ENCODE data around the gene MYLIP.
"Not testable (repeated sequence)": the region's sequence is repeated elsewhere in the genome, so short reads cannot be mapped to it uniquely, and the experiment has no call there.

The MYLIP gene

GRCh38 chr6:16173167-16173940, 44.5 kb downstream of the MYLIP start:
- no peak overlapping the region for H3K4me3 ChIP-seq (ENCODE audit: low read depth, low read length)
- no peak for TF ChIP-seq CTCF (IDR thresholded peaks at IDR 0.05; ENCODE audit: insufficient read depth, low read depth, low read length, missing control alignments)
- DNase-seq (ENCODE audit: low read depth), result no peak

GRCh38 chr6:16174416-16175078, 45.7 kb downstream of the MYLIP start:
- no peak overlapping the region for H3K4me3 ChIP-seq (ENCODE audit: low read depth, low read length)
- no peak for DNase-seq (ENCODE audit: low read depth)
- TF ChIP-seq CTCF (IDR thresholded peaks at IDR 0.05; ENCODE audit: insufficient read depth, low read depth, low read length, missing control alignments), result no peak

- not testable (repeated sequence) for DNase-seq (ENCODE audit: low read depth); H3K4me3 ChIP-seq (ENCODE audit: low read depth, low read length)
These were observed 47.7 kb downstream of the MYLIP start for GRCh38 chr6:16176600-16176999.

- H3K4me3 ChIP-seq (ENCODE audit: low read depth, low read length), result no peak overlapping the region
- no peak for TF ChIP-seq CTCF (IDR thresholded peaks at IDR 0.05; ENCODE audit: insufficient read depth, low read depth, low read length, missing control alignments)
- DNase-seq (ENCODE audit: low read depth), result no peak
These were observed 49.0 kb downstream of the MYLIP start for GRCh38 chr6:16177881-16178280.

- no peak overlapping the region for H3K4me3 ChIP-seq (ENCODE audit: low read depth, low read length)
- no peak for DNase-seq (ENCODE audit: low read depth)
- TF ChIP-seq CTCF (IDR thresholded peaks at IDR 0.05; ENCODE audit: insufficient read depth, low read depth, low read length, missing control alignments), result no peak
These were observed 49.5 kb downstream of the MYLIP start for GRCh38 chr6:16178351-16178750.

GRCh38 chr6:16179063-16179462, 50.2 kb downstream of the MYLIP start:
- no peak for DNase-seq (ENCODE audit: low read depth)
- no peak for TF ChIP-seq CTCF (IDR thresholded peaks at IDR 0.05; ENCODE audit: insufficient read depth, low read depth, low read length, missing control alignments)
- no peak overlapping the region for H3K4me3 ChIP-seq (ENCODE audit: low read depth, low read length)

- no peak overlapping the region for H3K4me3 ChIP-seq (ENCODE audit: low read depth, low read length)
- DNase-seq (ENCODE audit: low read depth), result peak; percentile 28
- TF ChIP-seq CTCF (IDR thresholded peaks at IDR 0.05; ENCODE audit: insufficient read depth, low read depth, low read length, missing control alignments), result no peak
These were observed 51.1 kb downstream of the MYLIP start for GRCh38 chr6:16179970-16180431.
